Measurements from ENCODE around the gene GATB.

GATB gene

GRCh38 chr4:151641983-151642382 is 118.8 kb downstream of the GATB start:
- TF ChIP-seq, protein P1, sequence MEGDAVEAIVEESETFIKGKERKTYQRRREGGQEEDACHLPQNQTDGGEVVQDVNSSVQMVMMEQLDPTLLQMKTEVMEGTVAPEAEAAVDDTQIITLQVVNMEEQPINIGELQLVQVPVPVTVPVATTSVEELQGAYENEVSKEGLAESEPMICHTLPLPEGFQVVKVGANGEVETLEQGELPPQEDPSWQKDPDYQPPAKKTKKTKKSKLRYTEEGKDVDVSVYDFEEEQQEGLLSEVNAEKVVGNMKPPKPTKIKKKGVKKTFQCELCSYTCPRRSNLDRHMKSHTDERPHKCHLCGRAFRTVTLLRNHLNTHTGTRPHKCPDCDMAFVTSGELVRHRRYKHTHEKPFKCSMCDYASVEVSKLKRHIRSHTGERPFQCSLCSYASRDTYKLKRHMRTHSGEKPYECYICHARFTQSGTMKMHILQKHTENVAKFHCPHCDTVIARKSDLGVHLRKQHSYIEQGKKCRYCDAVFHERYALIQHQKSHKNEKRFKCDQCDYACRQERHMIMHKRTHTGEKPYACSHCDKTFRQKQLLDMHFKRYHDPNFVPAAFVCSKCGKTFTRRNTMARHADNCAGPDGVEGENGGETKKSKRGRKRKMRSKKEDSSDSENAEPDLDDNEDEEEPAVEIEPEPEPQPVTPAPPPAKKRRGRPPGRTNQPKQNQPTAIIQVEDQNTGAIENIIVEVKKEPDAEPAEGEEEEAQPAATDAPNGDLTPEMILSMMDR (IDR thresholded peaks at IDR 0.05; ENCODE audit: borderline replicate concordance, control extremely low read depth, extremely low read depth, insufficient read depth, missing control alignments): no peak
- in situ Hi-C loops (cut with MboI; ENCODE audit: low sequenced_read_pairs, unreplicated experiment): no loop called here
- DNase-seq (ENCODE audit: low spot score): no peak

DNA sequence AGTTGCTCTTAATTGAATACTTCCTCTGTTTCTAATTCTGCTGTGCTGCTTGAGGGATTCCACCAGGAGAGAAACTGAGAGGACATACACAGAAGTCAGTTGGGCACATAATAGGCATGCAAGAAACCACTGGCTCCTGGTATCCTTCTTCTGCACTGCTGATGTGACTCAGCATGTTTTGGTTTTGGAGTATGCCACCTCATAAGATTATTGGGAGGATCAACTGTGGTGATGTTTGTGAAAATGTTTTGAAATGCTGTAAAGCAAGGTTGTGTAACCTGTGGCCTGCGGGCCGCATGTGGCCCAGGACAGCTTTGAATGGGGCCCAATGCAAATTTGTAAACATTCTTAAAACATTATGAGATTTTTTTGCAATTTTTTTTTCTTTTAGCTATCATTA is 119.6 kb downstream of the GATB start:
- TF ChIP-seq, protein P1 (IDR thresholded peaks at IDR 0.05; ENCODE audit: borderline replicate concordance, control extremely low read depth, extremely low read depth, insufficient read depth, missing control alignments): no peak
- in situ Hi-C loops (cut with MboI; ENCODE audit: low sequenced_read_pairs, unreplicated experiment): no loop called here
- DNase-seq (ENCODE audit: low spot score): no peak

GRCh38 chr4:151640381-151640780 is 120.4 kb downstream of the GATB start:
- TF ChIP-seq, protein P1 (IDR thresholded peaks at IDR 0.05; ENCODE audit: borderline replicate concordance, control extremely low read depth, extremely low read depth, insufficient read depth, missing control alignments): no peak
- DNase-seq (ENCODE audit: low spot score): no peak
- in situ Hi-C loops (cut with MboI; ENCODE audit: low sequenced_read_pairs, unreplicated experiment): no loop called here

- in situ Hi-C loops (cut with MboI; ENCODE audit: low sequenced_read_pairs, unreplicated experiment): no loop called here
Observed at GRCh38 chr4:151638295-151638858, 122.4 kb downstream of the GATB start.

DNA sequence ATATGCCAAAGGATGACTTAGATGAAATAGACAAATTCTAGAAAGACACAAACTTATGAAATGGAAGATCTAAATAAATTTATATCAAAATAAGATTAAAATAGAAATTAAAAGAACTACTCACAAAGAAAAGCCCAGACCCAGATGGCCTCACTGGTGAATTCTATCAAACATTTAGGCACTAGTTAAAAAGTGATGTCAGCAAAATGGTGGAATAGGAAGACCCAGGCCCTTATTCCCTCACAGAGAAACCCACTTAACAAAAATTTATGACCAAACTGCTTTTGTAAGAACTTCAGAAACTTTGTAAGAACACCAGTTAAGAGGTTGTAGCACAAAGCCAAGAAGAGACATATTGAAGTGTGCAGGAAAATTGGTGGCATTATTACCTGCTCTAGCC is 129.5 kb downstream of the GATB start:
- in situ Hi-C loops (cut with MboI; ENCODE audit: low sequenced_read_pairs, unreplicated experiment): no loop called here
- TF ChIP-seq, protein P1 (IDR thresholded peaks at IDR 0.05; ENCODE audit: borderline replicate concordance, control extremely low read depth, extremely low read depth, insufficient read depth, missing control alignments): no peak
- no peak for DNase-seq (ENCODE audit: low spot score)

More at GRCh38 chr4:151638295-151638858, 122.4 kb downstream of the GATB start:
- DNase-seq (ENCODE audit: low spot score): no peak
- TF ChIP-seq, protein P1 (IDR thresholded peaks at IDR 0.05; ENCODE audit: borderline replicate concordance, control extremely low read depth, extremely low read depth, insufficient read depth, missing control alignments): no peak

DNA sequence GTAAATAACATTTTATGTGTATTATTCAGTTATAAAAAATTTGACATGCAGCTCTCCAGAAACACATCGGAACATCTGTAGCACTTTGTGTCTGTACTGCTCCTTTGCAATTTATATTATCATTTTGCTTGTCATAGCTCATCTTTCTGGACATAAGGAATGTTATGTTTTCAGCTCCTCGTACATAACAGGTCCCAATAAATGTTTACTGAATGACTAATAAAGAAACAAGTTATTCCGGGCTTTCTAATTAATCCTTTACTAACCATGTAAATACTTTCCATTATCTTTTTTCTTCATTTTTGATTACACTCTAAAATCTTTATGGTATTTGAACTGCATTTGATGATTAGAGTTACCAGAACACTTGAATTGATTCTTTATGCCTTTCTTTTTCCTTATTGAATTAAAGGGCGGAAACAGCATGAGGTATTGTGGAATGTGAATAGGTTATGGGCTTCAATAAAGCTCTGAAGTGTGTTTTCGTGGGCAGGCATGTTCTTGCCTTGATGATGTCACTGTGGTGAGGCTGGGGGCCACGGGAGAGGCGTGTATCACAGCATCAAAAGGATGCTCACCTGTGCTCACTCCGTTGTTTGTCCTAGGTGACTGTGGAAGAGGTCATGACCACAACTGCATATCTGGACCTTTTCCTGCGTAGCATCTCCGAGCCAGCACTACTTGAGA is 131.6 kb downstream of the GATB start:
- in situ Hi-C loops (cut with MboI; ENCODE audit: low sequenced_read_pairs, unreplicated experiment): no loop called here
- TF ChIP-seq, protein P1 (IDR thresholded peaks at IDR 0.05; ENCODE audit: borderline replicate concordance, control extremely low read depth, extremely low read depth, insufficient read depth, missing control alignments): no peak
- no peak for DNase-seq (ENCODE audit: low spot score)
